NCI-H345 treated with DMSO at 0.1 percent for 48 hours (cell line): ENCODE results near the gene PAPSS1.

Experiments
- DNase-seq: peaks from one replicate; lab custom pipeline; 2025; ENCODE audit not compliant: unreplicated experiment; lab: John Stamatoyannopoulos, UW

The PAPSS1 gene

GRCh38 chr4:107630185-107630705 lies 89.8 kb downstream of the PAPSS1 start:
- no peak for DNase-seq

GRCh38 chr4:107629318-107629717 lies 90.7 kb downstream of the PAPSS1 start:
- no peak for DNase-seq

GRCh38 chr4:107625391-107625902 lies 94.6 kb downstream of the PAPSS1 start:
- no peak for DNase-seq

DNA sequence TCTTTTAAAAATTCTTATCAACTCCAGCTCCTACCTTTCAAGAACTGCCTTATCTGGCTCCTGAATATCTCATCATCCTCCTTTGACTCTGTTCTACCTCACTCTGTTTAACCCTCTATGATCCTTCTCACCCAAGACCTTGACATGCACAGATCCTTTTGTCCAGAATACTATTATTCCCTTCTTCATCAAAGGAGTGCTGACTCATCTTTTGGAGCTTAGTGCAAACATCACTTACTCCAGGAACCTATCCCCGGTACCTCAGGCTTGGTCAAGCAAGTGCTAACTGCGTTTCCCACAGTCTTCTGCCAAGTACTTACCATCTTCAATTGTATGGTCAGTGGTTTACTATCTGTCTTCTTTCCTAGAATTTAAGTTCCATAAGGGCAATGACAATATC lies 96.0 kb downstream of the PAPSS1 start:
- DNase-seq = no peak

GRCh38 chr4:107622006-107622405 lies 98.0 kb downstream of the PAPSS1 start:
- no peak for DNase-seq

GRCh38 chr4:107619731-107620130 lies 100.3 kb downstream of the PAPSS1 start:
- DNase-seq = no peak

DNA sequence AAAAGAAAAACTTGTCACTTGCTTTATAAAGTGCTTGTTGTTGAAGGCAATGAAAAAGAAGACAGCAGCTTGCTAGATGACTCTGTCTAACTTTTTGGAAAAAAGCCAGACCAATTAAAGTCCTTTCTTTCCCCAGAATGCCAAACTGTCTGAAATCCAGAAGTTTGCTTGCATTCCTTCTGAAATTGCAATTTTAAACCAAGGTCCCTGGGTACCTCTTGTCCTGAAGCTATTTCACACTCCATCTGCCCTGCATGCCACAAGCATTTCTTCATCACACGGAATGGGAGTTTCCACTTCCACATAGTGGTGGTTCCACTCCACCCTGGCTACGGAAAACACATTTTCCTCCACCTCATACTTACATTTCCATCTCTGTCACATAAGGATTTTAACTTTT lies 101.0 kb downstream of the PAPSS1 start:
- DNase-seq = no peak

GRCh38 chr4:107618656-107619055 lies 101.4 kb downstream of the PAPSS1 start:
- DNase-seq = no peak

DNA sequence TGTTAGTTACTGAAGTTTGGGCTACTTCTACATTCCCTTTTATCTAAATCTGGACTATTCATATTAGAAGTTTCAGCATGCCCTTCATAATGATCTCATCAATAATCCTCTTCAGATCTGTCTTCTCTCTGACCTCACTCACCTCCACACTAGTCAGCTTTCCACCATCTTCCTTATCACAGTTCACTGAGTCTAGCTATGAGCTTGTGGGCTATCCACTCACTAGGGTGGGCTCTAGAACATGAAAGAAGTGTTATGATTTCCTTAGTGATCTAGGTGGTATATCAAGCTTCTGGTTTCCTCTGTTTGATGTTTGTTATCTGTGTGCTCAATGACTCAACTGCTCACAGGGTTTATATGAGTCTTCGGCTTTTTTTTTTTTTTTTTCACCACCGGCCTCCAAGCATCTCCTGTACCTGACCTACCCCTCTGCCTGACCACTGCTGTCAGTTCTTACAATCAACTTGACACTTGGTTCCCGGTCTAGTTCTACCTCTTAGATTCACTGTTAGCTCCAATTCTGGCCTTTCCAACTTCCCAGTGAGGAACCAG lies 103.1 kb downstream of the PAPSS1 start:
- DNase-seq = no peak

DNA sequence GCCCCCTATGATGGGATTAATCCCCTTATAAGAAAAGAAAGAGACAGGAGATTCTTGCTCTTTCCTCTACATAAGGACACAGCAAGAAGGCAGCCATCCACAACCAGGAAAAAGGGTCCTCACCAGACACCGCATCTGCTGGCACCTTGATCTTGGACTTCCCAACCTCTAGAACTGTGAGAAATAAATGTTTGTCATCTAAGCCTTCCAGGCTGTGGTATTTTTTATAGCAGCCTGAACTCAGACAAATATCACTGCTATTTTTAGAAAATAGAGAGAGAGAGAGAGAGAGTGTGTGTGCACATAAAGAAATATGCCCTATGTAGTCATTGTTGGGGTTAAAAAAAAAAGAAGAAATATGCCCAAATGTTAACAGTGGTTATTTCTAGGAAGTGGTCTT lies 104.2 kb downstream of the PAPSS1 start:
- no peak for DNase-seq

- no peak for DNase-seq
Observed at GRCh38 chr4:107603430-107603829, 116.6 kb downstream of the PAPSS1 start.

GRCh38 chr4:107600983-107601382 lies 119.1 kb downstream of the PAPSS1 start:
- DNase-seq = no peak

DNA sequence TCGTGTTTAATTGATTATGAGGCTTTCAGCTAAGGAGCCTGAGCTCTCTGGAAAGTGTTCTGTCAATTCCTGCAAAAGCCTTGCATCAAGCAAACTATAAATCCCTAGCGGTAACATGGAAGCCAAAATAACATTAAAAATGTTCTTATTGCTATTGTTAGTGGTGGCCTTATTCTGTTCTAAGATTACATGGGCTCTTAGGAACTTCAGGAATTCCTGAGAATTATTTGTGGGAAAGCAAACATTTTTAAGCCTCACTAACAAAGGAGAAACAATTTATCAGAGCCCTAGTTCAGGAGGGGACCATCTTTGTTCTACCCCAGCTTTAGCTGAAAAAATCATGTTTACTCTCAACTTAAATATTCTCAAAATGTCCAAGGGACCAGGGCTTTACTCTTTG lies 119.6 kb downstream of the PAPSS1 start:
- DNase-seq = no peak

DNA sequence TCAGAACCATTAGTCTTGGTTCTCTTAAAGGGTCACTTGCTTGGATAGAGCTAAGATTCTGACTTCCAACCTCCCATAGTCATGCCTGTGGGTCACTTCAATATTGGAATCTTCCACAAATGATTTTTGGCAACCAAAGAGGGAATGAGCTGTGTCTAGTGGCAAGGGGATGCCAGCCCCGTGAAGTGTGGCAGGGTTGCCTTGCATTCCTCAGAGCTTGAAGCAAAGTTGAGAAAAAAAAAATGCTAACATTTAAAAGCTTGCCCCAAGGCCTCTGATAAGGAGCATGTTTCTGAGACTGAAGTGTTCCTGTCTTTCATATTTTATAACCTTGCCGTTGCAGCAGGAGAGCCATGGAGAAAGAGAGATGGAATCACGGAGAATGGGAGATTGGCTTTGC lies 120.2 kb downstream of the PAPSS1 start:
- no peak for DNase-seq

- no peak for DNase-seq
Observed at GRCh38 chr4:107593230-107593629, 126.8 kb downstream of the PAPSS1 start.

DNA sequence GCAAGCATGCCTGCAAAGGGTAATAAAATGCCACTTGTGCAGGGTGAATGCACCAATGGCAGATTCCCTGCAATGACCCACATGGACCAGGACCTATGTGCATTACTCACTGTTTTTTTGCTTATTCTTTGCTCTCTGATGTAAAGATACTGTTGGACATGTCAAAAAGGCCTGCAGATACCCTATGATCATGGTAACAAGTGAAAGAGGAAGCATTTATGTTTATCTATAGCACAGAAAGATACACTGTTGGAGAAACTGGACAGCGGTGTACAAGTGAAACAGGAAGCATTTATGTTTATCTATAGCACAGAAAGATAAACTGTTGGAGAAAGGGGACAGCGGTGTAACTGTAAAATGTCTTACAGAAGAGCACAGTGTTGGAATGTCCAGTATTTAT lies 127.5 kb downstream of the PAPSS1 start:
- no peak for DNase-seq

- DNase-seq = no peak
Observed at GRCh38 chr4:107589269-107589668, 130.8 kb downstream of the PAPSS1 start.

GRCh38 chr4:107586371-107586770 lies 133.7 kb downstream of the PAPSS1 start:
- no peak for DNase-seq

DNA sequence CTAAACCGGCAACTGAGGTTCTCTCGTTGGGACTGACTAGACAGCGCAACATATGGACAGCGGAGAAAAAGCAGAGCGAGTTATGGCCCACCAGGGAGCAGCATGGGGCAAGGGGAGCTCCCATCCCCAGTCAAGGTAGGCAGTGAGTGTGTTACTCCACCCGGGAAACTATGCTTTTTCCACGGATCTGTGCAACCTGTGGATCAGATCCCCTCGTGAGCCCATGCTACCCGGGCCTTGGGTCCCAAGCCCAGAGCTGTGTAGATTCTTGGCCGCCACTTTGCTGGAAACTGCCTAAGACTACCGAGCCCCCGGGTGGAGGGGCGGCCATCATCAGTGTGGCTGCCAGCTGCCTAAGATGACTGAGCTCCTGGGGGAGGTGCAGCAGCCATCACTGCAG lies 140.9 kb downstream of the PAPSS1 start:
- DNase-seq = no peak

DNA sequence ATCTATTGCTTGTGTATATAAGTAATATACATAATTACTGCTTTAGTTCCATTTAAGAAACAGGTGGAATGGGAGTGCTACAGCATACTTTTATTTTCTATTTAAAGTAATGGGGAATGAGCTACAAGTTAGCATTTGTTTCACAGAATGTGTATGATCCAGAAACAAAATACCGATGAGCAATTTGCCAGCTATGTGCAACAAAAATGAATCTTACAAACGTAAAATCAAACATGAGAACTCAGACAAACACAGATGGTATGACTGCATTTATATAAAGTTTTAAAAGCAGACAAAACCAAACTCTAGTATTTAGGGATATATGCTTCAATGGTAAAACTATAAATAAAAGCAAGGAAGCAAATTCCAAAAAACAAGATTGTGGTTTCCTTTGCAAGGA lies 141.7 kb downstream of the PAPSS1 start:
- DNase-seq = no peak

GRCh38 chr4:107577743-107578142 lies 142.3 kb downstream of the PAPSS1 start:
- DNase-seq = no peak

DNA sequence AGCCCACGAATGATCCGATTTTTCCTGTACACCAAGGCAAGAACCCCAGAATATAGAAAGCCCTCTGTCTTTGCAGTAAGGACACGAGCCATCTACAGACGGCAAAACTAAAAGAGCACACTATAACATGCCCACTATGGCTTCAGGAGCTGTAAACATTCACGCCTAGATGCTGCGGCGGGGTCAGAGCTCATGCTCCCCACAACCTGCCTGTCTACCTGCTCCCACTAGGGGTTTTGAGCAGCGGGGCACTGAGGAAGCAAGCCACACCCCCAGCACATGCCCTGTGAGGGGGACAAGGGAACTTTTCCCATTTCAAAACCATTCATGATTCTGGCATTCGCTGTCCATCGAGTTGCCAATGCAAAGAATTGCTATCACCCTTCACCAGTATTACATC lies 144.8 kb downstream of the PAPSS1 start:
- no peak for DNase-seq

DNA sequence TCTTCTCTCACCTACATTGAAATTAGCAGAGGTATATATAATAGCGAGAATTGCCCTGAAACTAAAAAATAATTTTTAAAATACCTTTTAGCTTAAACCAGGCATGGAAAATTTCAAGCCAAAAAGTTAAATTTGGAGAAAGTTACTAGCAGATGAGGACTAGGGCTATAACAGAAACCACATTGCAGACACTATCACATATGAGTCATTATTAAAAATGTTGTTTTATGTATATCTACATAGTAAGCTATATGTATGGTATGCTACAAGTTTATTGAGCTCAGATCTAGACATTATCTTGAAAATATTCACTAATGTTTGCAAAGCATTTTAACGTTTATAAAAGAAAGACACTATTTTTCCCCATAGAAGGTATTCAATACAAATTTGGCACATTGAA lies 147.8 kb downstream of the PAPSS1 start:
- no peak for DNase-seq
